Smooth muscle cell (in vitro differentiated cells): ENCODE data around the gene ZNF100. TPM values are rescaled to one million over a fixed set of nuclear protein-coding genes. Genes with fewer than 3 reads are reported as not detected.
"Not testable (repeated sequence)": the region's sequence is repeated elsewhere in the genome, so short reads cannot be mapped to it uniquely, and the experiment has no call there.

Source experiments
- DNase-seq: peaks from one replicate; lab custom pipeline; 2025; ENCODE audit not compliant: unreplicated experiment; lab: John Stamatoyannopoulos, UW
- H2AFZ ChIP-seq: fragments of 200-600 bp; sonication (generic); 2 replicates; pipeline ENCODE4 v1.6.0; 2016; ENCODE audit warnings: antibody characterized with exemption, low read depth, mild to moderate bottlenecking
- H3F3A ChIP-seq: fragments of 200-600 bp; sonication (generic); 2 replicates; pipeline ENCODE4 v1.6.0; 2017; ENCODE audit warnings: antibody characterized with exemption, low read depth
- H3K27ac ChIP-seq: fragments of 200-600 bp; sonication (generic); 2 replicates; pipeline ENCODE4 v1.5.1; 2016; ENCODE audit warnings: low read depth, mild to moderate bottlenecking
- H3K27me3 ChIP-seq: fragments of 200-600 bp; sonication (generic); 2 replicates; pipeline ENCODE4 v1.6.1; 2016; ENCODE audit warnings: low read depth, mild to moderate bottlenecking
- H3K36me3 ChIP-seq: fragments of 200-600 bp; sonication (generic); 2 replicates; pipeline ENCODE4 v1.5.1; 2016; ENCODE audit warnings: low read depth
- H3K4me1 ChIP-seq: fragments of 200-600 bp; sonication (generic); 2 replicates; pipeline ENCODE4 v1.5.1; 2016; ENCODE audit warnings: low read depth
- H3K4me2 ChIP-seq: fragments of 200-600 bp; sonication (generic); 2 replicates; pipeline ENCODE4 v1.6.0; 2016; ENCODE audit warnings: mild to moderate bottlenecking
- H3K4me3 ChIP-seq: fragments of 200-600 bp; sonication (generic); 2 replicates; pipeline ENCODE4 v1.5.1; 2016; ENCODE audit warnings: mild to moderate bottlenecking
- H3K79me2 ChIP-seq: fragments of 200-600 bp; sonication (generic); 2 replicates; pipeline ENCODE4 v1.6.0; 2016; ENCODE audit warnings: low read depth, mild to moderate bottlenecking
- H3K9ac ChIP-seq: fragments of 200-600 bp; sonication (generic); 2 replicates; pipeline ENCODE4 v1.6.0; 2016; ENCODE audit warnings: low read depth
- H3K9me3 ChIP-seq: fragments of 200-600 bp; sonication (generic); replicated peaks from 2 replicates; pipeline ENCODE4 v1.5.1; 2016; ENCODE audit warnings: low read depth
- H4K20me1 ChIP-seq: fragments of 200-600 bp; sonication (generic); 2 replicates; pipeline ENCODE4 v1.6.0; 2016; ENCODE audit warnings: low read depth
- CTCF ChIP-seq: fragments of 200-600 bp; sonication (generic); IDR thresholded peaks from 2 replicates; pipeline ENCODE4 v1.5.1; 2017; ENCODE audit warnings: borderline replicate concordance, mild to moderate bottlenecking, antibody characterized with exemption; ENCODE audit not compliant: insufficient read depth, poor library complexity, severe bottlenecking
- WGBS: methylation state at CpG from one replicate; pipeline ENCODE4 v1.1.7; 2016; ENCODE audit warnings: low lambda C conversion rate; 5-methylcytosine and 5-hydroxymethylcytosine counted together
- polyA plus RNA-seq: library from polyadenylated mRNA; unstranded; fragments of >200 nt; fragmentation: Nextera tagmentation; extraction: Ambion mirVana; gene quantifications from 2 replicates; pipeline ENCODE4 v1.2.1, GENCODE V29; 2016
- total RNA-seq: library from RNA; depleted of rRNA; stranded (reverse); fragments of >200 nt; gene quantifications from 2 replicates; pipeline ENCODE4 v1.2.3, GENCODE V29; 2014

The ZNF100 gene
- 5.7 and 11.0 TPM in 2 replicates for total RNA-seq
- 1.5 and 2.5 TPM in 2 replicates for polyA plus RNA-seq

GRCh38 chr19:21767065-21767800 is at the start of gene ZNF100:
ZNF100 (minus strand) TSS chr19:21767579; CDS start chr19:21767429, 150 bp downstream.
- Histone ChIP-seq H3K9me3 (no peaks in the 10 kb centered on the region), H4K20me1 (no peaks in the 10 kb centered on the region), H3K9ac (peak within 1 kb of the TSS; percentile 91), H2AFZ (peak within 1 kb of the TSS; percentile 100), H3F3A (no peaks in the 10 kb centered on the region), H3K36me3 (peaks cover 4% of the 10 kb centered on the region), H3K4me1 (peaks cover 9% of the 10 kb centered on the region), H3K4me2 (peak within 1 kb of the TSS; percentile 94), H3K4me3 (peak within 1 kb of the TSS; percentile 100), H3K79me2 (peaks cover 14% of the 10 kb centered on the region), H3K27ac (peak within 1 kb of the TSS; percentile 82), H3K27me3 (no peaks in the 10 kb centered on the region)
- TF ChIP-seq CTCF = no peak
- under 1% methylated on average over 35 of the region's 35 CpGs for WGBS
- DNase-seq = peak; percentile 56

GRCh38 chr19:21812448-21812847 is 45.1 kb upstream of the ZNF100 start:
- H3K79me2 ChIP-seq = peaks cover 8% of the 10 kb centered on the region
- no peak for DNase-seq

GRCh38 chr19:21808400-21809000 is 41.1 kb upstream of the ZNF100 start:
- WGBS = 99% methylated on average over 3 of the region's 3 CpGs
- H3K79me2 ChIP-seq, H3F3A ChIP-seq, H4K20me1 ChIP-seq, H2AFZ ChIP-seq, H3K27me3 ChIP-seq, H3K27ac ChIP-seq, DNase-seq, H3K4me1 ChIP-seq, H3K4me2 ChIP-seq, H3K9ac ChIP-seq: not testable (repeated sequence)
- Histone ChIP-seq H3K4me3 (peak overlapping the region; percentile 21), H3K36me3 (peaks cover 68% of the 10 kb centered on the region), H3K9me3 (peaks cover 79% of the 10 kb centered on the region)

More at GRCh38 chr19:21812448-21812847, 45.1 kb upstream of the ZNF100 start:
- no peaks in the 10 kb centered on the region for H4K20me1 ChIP-seq
- no peak for TF ChIP-seq CTCF
- WGBS = 96% methylated on average over 4 of the region's 4 CpGs
- no peaks in the 10 kb centered on the region for H3F3A ChIP-seq
- peaks cover 93% of the 10 kb centered on the region for H3K9me3 ChIP-seq
- peak overlapping the region; percentile 26 for H3K4me3 ChIP-seq
- H3K4me1 ChIP-seq = no peaks in the 10 kb centered on the region
- no peak overlapping the region for H3K27ac ChIP-seq
- no peaks in the 10 kb centered on the region for H3K27me3 ChIP-seq
- no peak overlapping the region for H3K4me2 ChIP-seq
- no peak overlapping the region for H3K9ac ChIP-seq
- no peak overlapping the region for H2AFZ ChIP-seq
- peaks cover 91% of the 10 kb centered on the region for H3K36me3 ChIP-seq

GRCh38 chr19:21789466-21790085 is 22.2 kb upstream of the ZNF100 start:
- Histone ChIP-seq H3K9ac (no peak overlapping the region), H3K9me3 (no peaks in the 10 kb centered on the region), H3K27me3 (no peaks in the 10 kb centered on the region), H3K36me3 (no peaks in the 10 kb centered on the region), H3F3A (no peaks in the 10 kb centered on the region), H3K27ac (no peak overlapping the region), H2AFZ (no peak overlapping the region), H3K4me3 (no peak overlapping the region), H4K20me1 (no peaks in the 10 kb centered on the region), H3K79me2 (no peaks in the 10 kb centered on the region), H3K4me2 (no peak overlapping the region), H3K4me1 (no peaks in the 10 kb centered on the region)
- no peak for TF ChIP-seq CTCF
- 87% methylated on average over 5 of the region's 5 CpGs for WGBS
- DNase-seq = no peak
